ENCODE data around the gene FAM227B.

DNA sequence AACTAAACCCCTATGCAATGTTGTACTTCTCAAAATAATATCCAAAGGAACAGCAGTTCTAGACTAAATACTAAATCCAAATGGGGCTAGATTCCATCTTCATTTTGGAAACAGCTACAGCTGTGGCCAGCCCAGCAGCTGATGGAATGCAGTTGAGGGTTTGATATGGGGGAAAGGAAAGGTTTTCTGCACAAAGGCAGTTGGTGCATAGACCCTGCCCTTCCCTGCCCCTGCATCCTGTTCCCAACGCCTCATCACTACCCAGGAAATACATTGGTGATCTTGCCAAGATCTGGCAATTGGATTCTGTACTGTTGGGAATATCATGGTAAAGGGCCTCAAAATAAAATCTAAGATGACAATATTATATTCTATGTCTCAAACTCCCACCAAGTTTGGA is 44.1 kb upstream of the FAM227B start:
- TF ChIP-seq POLR2A (IDR thresholded peaks at IDR 0.05) (no peak), CTCF (IDR thresholded peaks at IDR 0.05) (no peak)

Data from body of pancreas (tissue), 4 donors.